CD4-positive, alpha-beta memory T cell (primary cell): ENCODE results near the gene SMAD3. TPM values are rescaled to one million over a fixed set of nuclear protein-coding genes. Genes with fewer than 3 reads are reported as not detected.
A peak's percentile ranks its signal among the peaks of the same experiment; 100 is the strongest.
"Not testable (repeated sequence)": the region's sequence is repeated elsewhere in the genome, so short reads cannot be mapped to it uniquely, and the experiment has no call there.

Source experiments
- CTCF ChIA-PET: fragments of 350-600 bp; sonication (Branson Sonifier 250); formaldehyde crosslinking; loops from one replicate; lab custom pipeline; 2021; ENCODE audit warnings: inconsistent platforms; ENCODE audit not compliant: partially characterized antibody; lab: Charles Lee
- POLR2A ChIA-PET: fragments of 350-600 bp; sonication (Branson Sonifier 250); formaldehyde crosslinking; loops from one replicate; lab custom pipeline; 2021; ENCODE audit not compliant: partially characterized antibody; lab: Charles Lee
- DNase-seq, 5 donors: peaks; one replicate each; pipeline versions ENCODE4 v3.0.0 to v3.0.0-alpha.2; 2020 to 2022; ENCODE audit warnings: mixed read lengths in 1 of 5
- H3K27ac ChIP-seq: one replicate; pipeline ENCODE4 v1.7.0; 2013; ENCODE audit warnings: low read depth, low read length
- H3K27me3 ChIP-seq: 2 replicates; pipeline ENCODE4 v1.7.0; 2013; ENCODE audit warnings: mild to moderate bottlenecking, low read length, moderate library complexity; ENCODE audit not compliant: insufficient read depth
- H3K36me3 ChIP-seq: 2 replicates; pipeline ENCODE4 v1.7.0; 2013; ENCODE audit warnings: mild to moderate bottlenecking, low read length, moderate library complexity; ENCODE audit not compliant: insufficient read depth
- H3K4me1 ChIP-seq: 2 replicates; pipeline ENCODE4 v1.7.0; 2013; ENCODE audit warnings: mild to moderate bottlenecking, low read length, moderate library complexity; ENCODE audit not compliant: insufficient read depth
- H3K4me3 ChIP-seq, 2 donors: one replicate each; pipeline ENCODE4 v1.7.0; 2013; ENCODE audit warnings: low read length in 2 of 2, mild to moderate bottlenecking in 1 of 2
- H3K9me3 ChIP-seq, 2 donors: one replicate each; pipeline ENCODE4 v1.7.0; 2013; ENCODE audit warnings: low read length in 2 of 2, control low read depth in 1 of 2; ENCODE audit not compliant: control insufficient read depth in 1 of 2
- H3K27ac Mint-ChIP-seq, 7 donors: one replicate each; pipeline ENCODE4 v1.8.0; 2020 to 2021; ENCODE audit warnings: mixed read lengths in 7 of 7, mild to moderate bottlenecking in 6 of 7, inconsistent platforms in 3 of 7, moderate library complexity in 3 of 7
- H3K27me3 Mint-ChIP-seq, 2 donors: one replicate each; pipeline ENCODE4 v1.8.0; 2020 to 2021; ENCODE audit warnings: mixed read lengths in 2 of 2
- H3K36me3 Mint-ChIP-seq, 2 donors: one replicate each; pipeline ENCODE4 v1.8.0; 2020 to 2021; ENCODE audit warnings: mixed read lengths in 2 of 2, inconsistent platforms in 1 of 2, mild to moderate bottlenecking in 1 of 2
- H3K4me1 Mint-ChIP-seq, 4 donors: one replicate each; pipeline ENCODE4 v1.8.0; 2020 to 2021; ENCODE audit warnings: mixed read lengths in 4 of 4, mild to moderate bottlenecking in 1 of 4
- H3K4me3 Mint-ChIP-seq, 8 donors: one replicate each; pipeline ENCODE4 v1.8.0; 2020 to 2021; ENCODE audit warnings: mixed read lengths in 8 of 8, mild to moderate bottlenecking in 7 of 8, moderate library complexity in 6 of 8, inconsistent platforms in 3 of 8
- H3K9me3 Mint-ChIP-seq, 8 donors: one replicate each; pipeline ENCODE4 v1.8.0; 2020 to 2021; ENCODE audit warnings: mixed read lengths in 8 of 8, mild to moderate bottlenecking in 5 of 8, inconsistent platforms in 3 of 8, moderate library complexity in 1 of 8
- intact Hi-C: fragments of 100-400 bp; cut with micrococcal nuclease; formaldehyde crosslinking; loops from one replicate; pipeline ENCODE4 v1.15.1; 2023
- polyA plus RNA-seq, 2 donors: library from polyadenylated mRNA; unstranded; fragments of 300-500 nt; fragmentation: Illumina TruSeq; gene quantifications; one replicate each; pipeline ENCODE4 v1.2.3, GENCODE V29; 2021
- total RNA-seq, 2 experiments: library from RNA; stranded (reverse); gene quantifications; one replicate each; pipeline ENCODE4 v1.2.3, GENCODE V29; 2021

Gene SMAD3
- total RNA-seq (100 to 1,000 TPM; 189 to 197 TPM), polyA plus RNA-seq (10 to 100 TPM; 14.6 to 31.9 TPM)

- Mint-ChIP-seq H3K4me1 (peaks cover 44 to 61% (median 51%) of the 10 kb centered on the region in 4 donors), H3K9me3 (no peaks in the 10 kb centered on the region), H3K36me3 (peaks cover 9 to 27% of the 10 kb centered on the region in 2 donors), H3K27me3 (no peaks in the 10 kb centered on the region), H3K4me3 (peak within 1 kb of the TSS; percentile 94 to 99 (median 98)), H3K27ac (peak within 1 kb of the TSS; percentile 93 to 97 (median 96))
- intact Hi-C loops, result loop anchor here (1.0 to 5.0 kb wide), 5 partner anchors 18 to 189 kb away; partner anchors contain the start of genes AAGAB and IQCH
- H3K36me3 ChIP-seq, result no peaks in the 10 kb centered on the region
- peaks cover 58% of the 10 kb centered on the region for H3K4me1 ChIP-seq
- no peaks in the 10 kb centered on the region for H3K9me3 ChIP-seq
- peak within 1 kb of the TSS; percentile 66 for H3K27ac ChIP-seq
- DNase-seq, result peak; percentile 66 to 82 (median 70)
- H3K27me3 ChIP-seq, result no peaks in the 10 kb centered on the region
- peak within 1 kb of the TSS; percentile 79 to 94 for H3K4me3 ChIP-seq
- POLR2A ChIA-PET, result interaction anchor here (0.7 to 14.0 kb wide), 25 partner anchors 11 to 134 kb away, joined by 3 to 382 read pairs (median 5); no protein-coding TSS in a partner anchor
- CTCF ChIA-PET, result interaction anchor here (0.7 to 2.5 kb wide), 7 partner anchors 9 to 110 kb away, joined by 3 to 15 read pairs (median 4); no protein-coding TSS in a partner anchor
Measured at GRCh38 chr15:67065531-67066005, at the start of gene SMAD3. TSS of gene SMAD3 (plus strand) at chr15:67065602. CDS start at chr15:67066155, 553 bp downstream.

- no peak overlapping the region for H3K27ac ChIP-seq
- POLR2A ChIA-PET, result no interaction called here
- intact Hi-C loops, result no loop called here
- CTCF ChIA-PET, result no interaction called here
- H3K4me1 ChIP-seq, result no peaks in the 10 kb centered on the region
- Mint-ChIP-seq H3K36me3 (no peaks in the 10 kb centered on the region), H3K4me1 (peaks cover 0 to 5% (median 3%) of the 10 kb centered on the region in 4 donors), H3K27ac (no peak overlapping the region), H3K4me3 (peak overlapping the region in 1 of 8 donors; percentile 54), H3K27me3 (no peaks in the 10 kb centered on the region), H3K9me3 (peaks cover 0 to 1% (median 0%) of the 10 kb centered on the region in 8 donors)
- no peak overlapping the region for H3K4me3 ChIP-seq
- H3K9me3 ChIP-seq, result no peaks in the 10 kb centered on the region
- no peaks in the 10 kb centered on the region for H3K27me3 ChIP-seq
- DNase-seq, result no peak
- H3K36me3 ChIP-seq, result no peaks in the 10 kb centered on the region
Measured at GRCh38 chr15:67017311-67017710, 48.1 kb upstream of the SMAD3 start.

GRCh38 chr15:67018026-67018425, 47.4 kb upstream of the SMAD3 start:
- H3K36me3 ChIP-seq, result no peaks in the 10 kb centered on the region
- Mint-ChIP-seq H3K4me1 (peaks cover 0 to 5% (median 3%) of the 10 kb centered on the region in 4 donors), H3K27me3 (no peaks in the 10 kb centered on the region), H3K4me3 (no peak overlapping the region), H3K36me3 (no peaks in the 10 kb centered on the region), H3K27ac (peak overlapping the region in 2 of 7 donors; percentile 8 to 22), H3K9me3 (peaks cover 0 to 1% (median 0%) of the 10 kb centered on the region in 8 donors)
- CTCF ChIA-PET, result interaction anchor here (0.6 kb wide), 1 partner anchor 222 kb away, joined by 3 read pairs; no protein-coding TSS in a partner anchor
- H3K4me1 ChIP-seq, result no peaks in the 10 kb centered on the region
- H3K27ac ChIP-seq, result no peak overlapping the region
- DNase-seq, result no peak
- no peak overlapping the region for H3K4me3 ChIP-seq
- H3K27me3 ChIP-seq, result no peaks in the 10 kb centered on the region
- POLR2A ChIA-PET, result no interaction called here
- intact Hi-C loops, result no loop called here
- H3K9me3 ChIP-seq, result no peaks in the 10 kb centered on the region

GRCh38 chr15:67018441-67018840, 47.0 kb upstream of the SMAD3 start:
- H3K36me3 Mint-ChIP-seq, result no peaks in the 10 kb centered on the region
- H3K4me1 Mint-ChIP-seq, result peaks cover 0 to 5% (median 3%) of the 10 kb centered on the region in 4 donors
- H3K27me3 Mint-ChIP-seq, result no peaks in the 10 kb centered on the region
- Histone ChIP-seq H3K4me3 (no peak overlapping the region), H3K36me3 (no peaks in the 10 kb centered on the region), H3K27me3 (no peaks in the 10 kb centered on the region), H3K27ac (no peak overlapping the region), H3K9me3 (no peaks in the 10 kb centered on the region), H3K4me1 (no peaks in the 10 kb centered on the region)
- intact Hi-C loops, result no loop called here
- no peak overlapping the region for H3K4me3 Mint-ChIP-seq
- H3K27ac Mint-ChIP-seq, result peak overlapping the region in 1 of 7 donors; percentile 22
- no peak for DNase-seq
- ChIA-PET CTCF (interaction anchor here (0.6 kb wide), 1 partner anchor 222 kb away, joined by 3 read pairs; no protein-coding TSS in a partner anchor), POLR2A (no interaction called here)
- H3K9me3 Mint-ChIP-seq, result peaks cover 0 to 1% (median 0%) of the 10 kb centered on the region in 8 donors

- POLR2A ChIA-PET, result no interaction called here
Measured at GRCh38 chr15:67019069-67019468, 46.3 kb upstream of the SMAD3 start.

GRCh38 chr15:67019884-67020520, 45.4 kb upstream of the SMAD3 start:
- H3K9me3 Mint-ChIP-seq, result peaks cover 0 to 1% (median 0%) of the 10 kb centered on the region in 8 donors
- Histone ChIP-seq H3K36me3 (no peaks in the 10 kb centered on the region), H3K27me3 (no peaks in the 10 kb centered on the region), H3K9me3 (no peaks in the 10 kb centered on the region), H3K4me3 (no peak overlapping the region), H3K4me1 (no peaks in the 10 kb centered on the region), H3K27ac (no peak overlapping the region)
- no peak overlapping the region for H3K4me3 Mint-ChIP-seq
- DNase-seq, result no peak
- intact Hi-C loops, result no loop called here
- CTCF ChIA-PET, result no interaction called here
- peaks cover 0 to 5% (median 3%) of the 10 kb centered on the region in 4 donors for H3K4me1 Mint-ChIP-seq
- no peaks in the 10 kb centered on the region for H3K27me3 Mint-ChIP-seq
- no peaks in the 10 kb centered on the region for H3K36me3 Mint-ChIP-seq
- POLR2A ChIA-PET, result no interaction called here
- H3K27ac Mint-ChIP-seq, result no peak overlapping the region

More at GRCh38 chr15:67019069-67019468, 46.3 kb upstream of the SMAD3 start:
- DNase-seq, result no peak
- Histone ChIP-seq H3K36me3 (no peaks in the 10 kb centered on the region), H3K27me3 (no peaks in the 10 kb centered on the region), H3K9me3 (no peaks in the 10 kb centered on the region), H3K27ac (no peak overlapping the region), H3K4me1 (no peaks in the 10 kb centered on the region), H3K4me3 (no peak overlapping the region)
- CTCF ChIA-PET, result no interaction called here
- no peaks in the 10 kb centered on the region for H3K27me3 Mint-ChIP-seq
- peaks cover 0 to 5% (median 3%) of the 10 kb centered on the region in 4 donors for H3K4me1 Mint-ChIP-seq
- intact Hi-C loops, result no loop called here
- no peak overlapping the region for H3K27ac Mint-ChIP-seq
- no peaks in the 10 kb centered on the region for H3K36me3 Mint-ChIP-seq
- H3K4me3 Mint-ChIP-seq, result no peak overlapping the region
- H3K9me3 Mint-ChIP-seq, result peaks cover 0 to 1% (median 0%) of the 10 kb centered on the region in 8 donors

GRCh38 chr15:67020668-67021067, 44.7 kb upstream of the SMAD3 start:
- H3K4me1 ChIP-seq, CTCF ChIA-PET, H3K27ac Mint-ChIP-seq, H3K4me3 Mint-ChIP-seq, H3K9me3 ChIP-seq, H3K36me3 ChIP-seq, H3K36me3 Mint-ChIP-seq, DNase-seq, H3K27me3 ChIP-seq, H3K27ac ChIP-seq, H3K27me3 Mint-ChIP-seq, H3K4me3 ChIP-seq, H3K4me1 Mint-ChIP-seq, H3K9me3 Mint-ChIP-seq, intact Hi-C loops, POLR2A ChIA-PET: not testable (repeated sequence)
